ENCODE measurements around the gene RNF26.
"Not testable (repeated sequence)": the region's sequence is repeated elsewhere in the genome, so short reads cannot be mapped to it uniquely, and the experiment has no call there.

RNF26 gene

DNA sequence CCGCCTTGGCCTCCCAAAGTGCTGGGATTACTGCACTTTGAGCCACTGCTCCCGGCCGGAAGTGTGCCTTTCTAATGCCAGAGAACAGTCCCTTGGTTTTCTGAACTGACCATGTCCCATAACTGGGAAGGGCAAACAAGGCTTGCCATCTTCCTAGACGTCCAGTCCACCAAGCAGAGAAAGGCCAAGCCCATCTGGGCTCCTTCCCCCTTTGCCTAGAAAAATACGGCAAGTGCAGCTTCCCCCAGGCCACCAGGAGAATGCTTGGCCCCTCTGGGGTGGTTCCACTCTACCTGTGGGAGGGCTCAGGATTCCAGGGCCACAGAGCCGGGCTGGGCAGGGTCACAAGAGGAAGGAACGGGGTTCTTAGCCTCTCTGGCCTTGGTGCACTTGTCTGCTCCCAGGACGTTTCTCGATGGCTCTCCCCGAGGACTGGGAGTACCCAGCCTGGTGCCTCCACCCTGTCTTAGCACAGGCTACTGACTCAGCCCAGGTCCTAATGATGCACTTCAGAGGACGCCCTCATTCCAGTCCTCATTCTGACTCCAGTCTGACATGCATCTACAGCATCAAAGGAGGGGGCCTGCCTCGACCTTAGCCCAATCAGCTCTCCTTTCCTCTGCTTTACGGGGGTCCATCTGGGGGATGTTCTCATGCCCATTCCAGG is 46.0 kb downstream of the RNF26 start:
- TF ChIP-seq, protein P1, sequence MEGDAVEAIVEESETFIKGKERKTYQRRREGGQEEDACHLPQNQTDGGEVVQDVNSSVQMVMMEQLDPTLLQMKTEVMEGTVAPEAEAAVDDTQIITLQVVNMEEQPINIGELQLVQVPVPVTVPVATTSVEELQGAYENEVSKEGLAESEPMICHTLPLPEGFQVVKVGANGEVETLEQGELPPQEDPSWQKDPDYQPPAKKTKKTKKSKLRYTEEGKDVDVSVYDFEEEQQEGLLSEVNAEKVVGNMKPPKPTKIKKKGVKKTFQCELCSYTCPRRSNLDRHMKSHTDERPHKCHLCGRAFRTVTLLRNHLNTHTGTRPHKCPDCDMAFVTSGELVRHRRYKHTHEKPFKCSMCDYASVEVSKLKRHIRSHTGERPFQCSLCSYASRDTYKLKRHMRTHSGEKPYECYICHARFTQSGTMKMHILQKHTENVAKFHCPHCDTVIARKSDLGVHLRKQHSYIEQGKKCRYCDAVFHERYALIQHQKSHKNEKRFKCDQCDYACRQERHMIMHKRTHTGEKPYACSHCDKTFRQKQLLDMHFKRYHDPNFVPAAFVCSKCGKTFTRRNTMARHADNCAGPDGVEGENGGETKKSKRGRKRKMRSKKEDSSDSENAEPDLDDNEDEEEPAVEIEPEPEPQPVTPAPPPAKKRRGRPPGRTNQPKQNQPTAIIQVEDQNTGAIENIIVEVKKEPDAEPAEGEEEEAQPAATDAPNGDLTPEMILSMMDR (IDR thresholded peaks at IDR 0.05; ENCODE audit: low read length, missing control alignments) = no peak
- no peak for DNase-seq (ENCODE audit: low read depth)
- H3K4me3 ChIP-seq (replicated peaks; ENCODE audit: low read depth, low read length) = no peak overlapping the region

DNA sequence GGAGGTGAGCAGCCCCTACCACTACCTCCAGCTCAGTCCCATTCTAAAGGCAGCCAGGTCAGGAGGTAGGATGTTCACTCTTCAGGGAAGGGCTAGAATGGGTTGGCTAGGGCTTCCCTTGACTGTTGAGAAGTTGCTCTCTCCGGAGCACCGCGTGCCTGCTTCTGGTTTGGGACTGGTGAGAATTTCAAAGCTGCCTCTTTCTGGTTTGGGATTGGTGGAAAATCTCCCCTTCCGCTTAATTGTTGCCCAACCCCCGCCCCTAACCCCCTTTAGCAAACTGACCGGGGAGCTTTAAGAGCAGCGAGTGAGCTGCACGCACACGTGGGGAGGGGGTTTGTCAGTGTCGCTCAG is 46.5 kb downstream of the RNF26 start:
- peak overlapping the region; percentile 58 for H3K4me3 ChIP-seq (replicated peaks; ENCODE audit: low read depth, low read length)
- no peak for DNase-seq (ENCODE audit: low read depth)
- TF ChIP-seq, protein P1 (IDR thresholded peaks at IDR 0.05; ENCODE audit: low read length, missing control alignments) = no peak

DNA sequence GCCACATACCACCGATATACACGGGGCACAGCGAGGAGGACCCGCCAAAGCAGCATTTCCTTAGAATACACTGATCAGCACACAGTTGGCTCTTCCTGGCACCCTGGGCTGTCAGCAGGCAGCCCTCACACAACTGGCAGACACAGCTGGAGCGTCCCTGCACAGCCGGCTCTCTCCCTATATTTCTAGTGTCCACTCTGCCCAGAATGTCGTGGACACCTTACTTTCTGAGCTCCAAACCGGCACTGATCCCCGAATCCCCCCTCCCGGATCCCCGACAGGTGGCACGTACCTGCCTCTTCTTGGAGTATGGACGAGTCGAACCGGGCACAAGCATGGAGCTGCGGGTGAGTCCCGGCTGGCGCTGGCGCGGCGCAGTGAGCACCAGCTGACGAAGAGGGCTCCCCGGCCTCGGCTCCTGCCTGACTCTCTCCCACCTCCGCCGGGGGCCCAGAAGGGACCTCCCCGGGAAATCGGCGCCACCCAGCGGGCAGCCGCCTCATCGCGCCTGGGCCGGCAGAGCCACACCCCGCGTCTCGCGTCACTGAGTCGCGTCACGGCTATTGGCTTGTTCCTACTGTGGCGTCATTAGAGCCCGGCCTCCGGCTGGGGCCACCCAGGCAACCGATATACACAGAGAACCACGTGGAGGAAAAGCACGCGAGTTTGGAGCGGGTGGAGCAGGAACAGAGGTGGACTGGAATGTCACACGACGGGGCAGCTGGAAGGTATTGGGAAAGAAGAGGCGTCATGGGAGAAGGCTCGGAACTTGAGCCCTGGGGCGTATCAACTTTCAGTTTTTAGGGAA is 47.1 kb downstream of the RNF26 start, which contains the start of gene USP2:
Gene USP2, minus strand, starts transcription at position 510 of the 808 bp plus-strand sequence. CDS start 8,210 bp downstream, outside the sequence.
- DNase-seq (ENCODE audit: low read depth) = peak; percentile 96
- peak within 1 kb of the TSS; percentile 58 for H3K4me3 ChIP-seq (replicated peaks; ENCODE audit: low read depth, low read length)
- TF ChIP-seq, protein P1 (IDR thresholded peaks at IDR 0.05; ENCODE audit: low read length, missing control alignments) = peak; percentile 65

DNA sequence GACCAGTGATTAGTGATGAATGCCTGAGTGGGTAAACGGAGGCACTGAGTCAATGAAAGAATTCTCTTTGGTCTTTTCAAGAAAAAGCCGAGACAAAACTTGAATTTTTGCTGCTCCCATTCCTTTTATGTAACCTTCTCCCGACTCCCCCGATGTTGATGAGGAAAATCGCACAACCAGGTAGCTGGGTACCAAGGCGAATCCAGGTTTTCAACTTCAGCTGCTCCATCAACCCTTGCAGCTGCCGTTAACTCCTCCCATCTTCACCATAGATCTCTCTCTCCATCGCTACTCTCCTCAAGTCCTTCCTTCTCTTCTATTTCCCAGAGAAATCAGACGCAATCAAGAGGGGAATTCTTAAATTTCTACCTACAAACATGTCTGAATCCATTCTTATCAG is 47.8 kb downstream of the RNF26 start:
- no peak for DNase-seq (ENCODE audit: low read depth)

DNA sequence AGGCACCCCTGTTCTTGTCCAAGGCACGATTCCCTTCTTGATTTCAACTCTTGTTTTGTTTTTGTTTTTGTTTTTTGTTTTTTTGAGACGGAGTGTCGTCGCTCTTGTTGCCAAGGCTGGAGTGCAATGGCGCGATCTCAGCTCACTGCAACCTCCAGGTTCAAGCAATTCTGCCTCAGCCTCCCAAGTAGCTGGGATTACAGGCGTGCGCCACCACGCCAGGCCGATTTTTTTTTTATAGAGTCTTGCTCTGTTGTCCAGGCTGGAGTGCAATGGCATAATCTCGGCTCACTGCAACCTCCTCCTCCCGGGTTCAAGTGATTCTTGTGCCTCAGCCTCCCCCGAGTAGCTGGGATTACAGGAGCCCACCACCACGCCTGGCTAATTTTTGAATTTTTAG is 48.2 kb downstream of the RNF26 start:
- not testable (repeated sequence) for H3K4me3 ChIP-seq (replicated peaks; ENCODE audit: low read depth, low read length); DNase-seq (ENCODE audit: low read depth)

More for the DNA sequence above, 47.8 kb downstream of the RNF26 start:
- TF ChIP-seq, protein P1 (IDR thresholded peaks at IDR 0.05; ENCODE audit: low read length, missing control alignments) = no peak
- H3K4me3 ChIP-seq (replicated peaks; ENCODE audit: low read depth, low read length) = peak overlapping the region; percentile 58

DNA sequence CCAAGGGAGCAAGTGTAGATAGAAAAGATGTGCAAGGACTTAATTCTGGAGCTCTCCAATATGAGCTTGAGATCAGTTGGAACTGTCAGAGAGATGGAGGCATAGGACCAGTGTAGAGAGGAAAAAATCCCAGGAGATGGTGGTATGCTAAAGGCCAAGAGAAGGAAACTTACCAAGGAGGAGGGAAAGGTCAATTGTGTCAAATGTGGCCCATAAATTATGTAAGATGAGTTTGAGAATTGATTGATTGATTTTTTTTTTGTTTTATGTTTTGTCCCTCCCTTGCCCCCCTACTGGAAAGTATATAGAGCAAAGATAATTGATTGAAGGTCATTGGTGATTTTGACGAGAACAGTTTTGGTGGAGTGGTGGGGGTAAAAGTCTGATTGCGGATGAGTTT is 50.0 kb downstream of the RNF26 start:
- DNase-seq (ENCODE audit: low read depth) = no peak
- TF ChIP-seq, protein P1 (IDR thresholded peaks at IDR 0.05; ENCODE audit: low read length, missing control alignments) = no peak
- no peak overlapping the region for H3K4me3 ChIP-seq (replicated peaks; ENCODE audit: low read depth, low read length)
